Measurements from ENCODE around the gene ATG9B.
A peak's percentile ranks its signal among the peaks of the same experiment; 100 is the strongest.

ATG9B gene

GRCh38 chr7:151000897-151001495 lies 23.3 kb downstream of the ATG9B start:
- Histone ChIP-seq H4K91ac (ENCODE audit: low read depth, low read length) (no peak overlapping the region), H3K4ac (ENCODE audit: low read depth, low read length) (no peak overlapping the region), H3K27ac (ENCODE audit: low read depth, low read length) (no peak overlapping the region), H3K4me2 (ENCODE audit: low read length) (no peak overlapping the region), H3K27me3 (ENCODE audit: insufficient read depth, low read length) (no peaks in the 10 kb centered on the region), H3K4me1 (ENCODE audit: control insufficient read depth in 1 of 2, insufficient read depth in 2 of 2, low read length in 2 of 2) (peaks cover 0 to 2% of the 10 kb centered on the region in 2 experiments), H3K36me3 (ENCODE audit: control insufficient read depth in 1 of 2, insufficient read depth in 2 of 2, low read length in 2 of 2) (no peaks in the 10 kb centered on the region), H3K4me3 (ENCODE audit: low read depth, low read length) (peak overlapping the region; percentile 58), H2AFZ (ENCODE audit: insufficient read depth, low read length, poor library complexity) (no peak overlapping the region), H4K8ac (ENCODE audit: low read depth, low read length) (no peak overlapping the region), H3K14ac (ENCODE audit: low read length) (no peak overlapping the region), H3K9me3 (ENCODE audit: insufficient read depth, low read depth, low read length) (peaks cover 4% of the 10 kb centered on the region), H3K79me2 (ENCODE audit: control insufficient read depth, insufficient read depth, low read length, poor library complexity) (no peaks in the 10 kb centered on the region), H3K23ac (ENCODE audit: low read length) (no peak overlapping the region), H2BK12ac (ENCODE audit: low read length) (no peak overlapping the region), H3K79me1 (ENCODE audit: low read length) (no peaks in the 10 kb centered on the region), H3K9ac (ENCODE audit: low read length) (no peak overlapping the region), H2AK5ac (ENCODE audit: low read length) (no peak overlapping the region), H2BK5ac (ENCODE audit: low read depth, low read length, poor library complexity) (no peak overlapping the region), H4K12ac (ENCODE audit: low read depth, low read length) (no peak overlapping the region), H2BK120ac (ENCODE audit: insufficient read depth, low read length, poor library complexity) (no peak overlapping the region), H3K18ac (ENCODE audit: low read length) (no peak overlapping the region)
- DNase-seq, result no peak
- WGBS (ENCODE audit: extremely low coverage, insufficient coverage, insufficient read length), result no CpG with 5 or more reads among the region's 13 CpGs

DNA sequence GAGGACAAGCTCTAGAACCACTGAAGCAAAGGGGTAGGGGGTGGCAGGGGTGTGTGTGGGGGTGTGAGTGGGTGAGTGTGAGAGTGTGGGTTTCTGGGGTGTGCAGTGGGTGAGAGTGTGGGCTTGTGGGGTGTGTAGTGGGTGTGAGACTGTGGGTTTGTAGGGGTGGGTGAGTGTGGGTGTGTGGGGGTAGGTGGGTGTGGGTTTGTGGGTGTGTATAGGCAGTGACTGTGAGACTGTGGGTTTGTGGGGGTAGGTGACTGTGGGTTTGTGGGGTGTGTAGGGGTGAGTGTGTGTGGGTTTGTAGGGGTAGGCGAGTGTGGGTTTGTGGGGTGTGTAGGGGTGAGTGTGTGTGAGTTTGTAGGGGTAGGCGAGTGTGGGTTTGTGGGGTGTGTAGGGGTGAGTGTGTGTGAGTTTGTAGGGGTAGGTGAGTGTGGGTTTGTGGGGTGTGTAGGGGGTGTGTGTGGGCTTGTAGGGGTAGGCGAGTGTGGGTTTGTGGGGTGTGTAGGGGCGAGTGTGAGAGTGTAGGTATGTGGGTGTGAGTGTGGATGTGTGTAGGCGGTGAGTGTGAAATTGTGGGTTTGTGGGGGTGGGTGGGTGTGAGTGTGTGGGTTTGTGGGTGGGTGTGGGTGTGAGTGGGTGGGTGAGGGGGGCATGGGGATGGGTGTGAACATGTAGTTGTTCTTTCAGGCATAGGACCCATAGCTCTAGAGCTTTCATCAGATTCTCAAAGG lies 24.6 kb downstream of the ATG9B start:
- Histone ChIP-seq H3K4me1 (ENCODE audit: control insufficient read depth in 1 of 2, insufficient read depth in 2 of 2, low read length in 2 of 2) (peaks cover 0 to 2% of the 10 kb centered on the region in 2 experiments), H3K79me2 (ENCODE audit: control insufficient read depth, insufficient read depth, low read length, poor library complexity) (no peaks in the 10 kb centered on the region), H3K4me2 (ENCODE audit: low read length) (no peak overlapping the region), H3K27ac (ENCODE audit: low read depth, low read length) (no peak overlapping the region), H3K36me3 (ENCODE audit: control insufficient read depth in 1 of 2, insufficient read depth in 2 of 2, low read length in 2 of 2) (no peaks in the 10 kb centered on the region), H3K9ac (ENCODE audit: low read length) (no peak overlapping the region), H2AK5ac (ENCODE audit: low read length) (no peak overlapping the region), H2BK12ac (ENCODE audit: low read length) (no peak overlapping the region), H3K27me3 (ENCODE audit: insufficient read depth, low read length) (no peaks in the 10 kb centered on the region), H4K91ac (ENCODE audit: low read depth, low read length) (no peak overlapping the region), H3K4ac (ENCODE audit: low read depth, low read length) (no peak overlapping the region), H3K14ac (ENCODE audit: low read length) (no peak overlapping the region), H3K9me3 (ENCODE audit: insufficient read depth, low read depth, low read length) (peaks cover 4% of the 10 kb centered on the region), H4K12ac (ENCODE audit: low read depth, low read length) (no peak overlapping the region), H3K18ac (ENCODE audit: low read length) (no peak overlapping the region), H2BK5ac (ENCODE audit: low read depth, low read length, poor library complexity) (no peak overlapping the region), H3K79me1 (ENCODE audit: low read length) (no peaks in the 10 kb centered on the region), H3K23ac (ENCODE audit: low read length) (no peak overlapping the region), H2BK120ac (ENCODE audit: insufficient read depth, low read length, poor library complexity) (no peak overlapping the region), H2AFZ (ENCODE audit: insufficient read depth, low read length, poor library complexity) (no peak overlapping the region), H3K4me3 (ENCODE audit: low read depth, low read length) (no peak overlapping the region), H4K8ac (ENCODE audit: low read depth, low read length) (no peak overlapping the region)
- no peak for DNase-seq
- WGBS (ENCODE audit: extremely low coverage, insufficient coverage, insufficient read length), result 100% methylated on average over 4 of the region's 5 CpGs

- no peaks in the 10 kb centered on the region for H3K79me2 ChIP-seq (ENCODE audit: control insufficient read depth, insufficient read depth, low read length, poor library complexity)
- no peak overlapping the region for H3K27ac ChIP-seq (ENCODE audit: low read depth, low read length)
- no peak overlapping the region for H3K18ac ChIP-seq (ENCODE audit: low read length)
- H4K91ac ChIP-seq (ENCODE audit: low read depth, low read length), result no peak overlapping the region
- H2AFZ ChIP-seq (ENCODE audit: insufficient read depth, low read length, poor library complexity), result no peak overlapping the region
- H4K8ac ChIP-seq (ENCODE audit: low read depth, low read length), result no peak overlapping the region
- H3K9ac ChIP-seq (ENCODE audit: low read length), result no peak overlapping the region
- H2BK120ac ChIP-seq (ENCODE audit: insufficient read depth, low read length, poor library complexity), result no peak overlapping the region
- no peak overlapping the region for H2BK5ac ChIP-seq (ENCODE audit: low read depth, low read length, poor library complexity)
- H3K4me3 ChIP-seq (ENCODE audit: low read depth, low read length), result no peak overlapping the region
- DNase-seq, result no peak
- no peaks in the 10 kb centered on the region for H3K79me1 ChIP-seq (ENCODE audit: low read length)
- no peak overlapping the region for H2BK12ac ChIP-seq (ENCODE audit: low read length)
- H4K12ac ChIP-seq (ENCODE audit: low read depth, low read length), result no peak overlapping the region
- no peaks in the 10 kb centered on the region for H3K27me3 ChIP-seq (ENCODE audit: insufficient read depth, low read length)
- H3K23ac ChIP-seq (ENCODE audit: low read length), result no peak overlapping the region
- H2AK5ac ChIP-seq (ENCODE audit: low read length), result no peak overlapping the region
- H3K4me2 ChIP-seq (ENCODE audit: low read length), result no peak overlapping the region
- H3K4ac ChIP-seq (ENCODE audit: low read depth, low read length), result no peak overlapping the region
- no CpG with 5 or more reads among the region's 12 CpGs for WGBS (ENCODE audit: extremely low coverage, insufficient coverage, insufficient read length)
- H3K36me3 ChIP-seq (ENCODE audit: control insufficient read depth in 1 of 2, insufficient read depth in 2 of 2, low read length in 2 of 2), result no peaks in the 10 kb centered on the region
- H3K9me3 ChIP-seq (ENCODE audit: insufficient read depth, low read depth, low read length), result peaks cover 4% of the 10 kb centered on the region
- no peak overlapping the region for H3K14ac ChIP-seq (ENCODE audit: low read length)
- peaks cover 0 to 2% of the 10 kb centered on the region in 2 experiments for H3K4me1 ChIP-seq (ENCODE audit: control insufficient read depth in 1 of 2, insufficient read depth in 2 of 2, low read length in 2 of 2)
Observed at GRCh38 chr7:150999001-150999400, 25.3 kb downstream of the ATG9B start.

DNA sequence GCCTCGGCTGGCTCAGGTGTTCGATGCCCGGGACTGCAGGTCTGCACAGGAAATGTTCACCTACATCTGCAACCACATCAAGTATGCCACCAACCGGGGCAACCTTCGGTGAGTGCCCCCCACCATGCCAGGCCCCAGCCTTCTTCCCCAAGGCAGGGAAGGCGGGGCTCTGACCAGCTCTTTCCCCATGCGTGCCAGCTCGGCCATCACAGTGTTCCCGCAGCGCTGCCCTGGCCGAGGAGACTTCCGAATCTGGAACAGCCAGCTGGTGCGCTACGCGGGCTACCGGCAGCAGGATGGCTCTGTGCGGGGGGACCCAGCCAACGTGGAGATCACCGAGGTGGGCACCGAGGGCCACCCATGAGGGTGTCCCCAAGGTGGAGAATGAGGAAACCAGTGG lies 26.0 kb downstream of the ATG9B start:
- Histone ChIP-seq H3K4me2 (ENCODE audit: low read length) (no peak overlapping the region), H3K79me2 (ENCODE audit: control insufficient read depth, insufficient read depth, low read length, poor library complexity) (no peaks in the 10 kb centered on the region), H3K27me3 (ENCODE audit: insufficient read depth, low read length) (no peaks in the 10 kb centered on the region), H2AK5ac (ENCODE audit: low read length) (no peak overlapping the region), H4K12ac (ENCODE audit: low read depth, low read length) (no peak overlapping the region), H2BK12ac (ENCODE audit: low read length) (no peak overlapping the region), H3K4me1 (ENCODE audit: control insufficient read depth in 1 of 2, insufficient read depth in 2 of 2, low read length in 2 of 2) (peaks cover 0 to 2% of the 10 kb centered on the region in 2 experiments), H3K4me3 (ENCODE audit: low read depth, low read length) (no peak overlapping the region), H3K27ac (ENCODE audit: low read depth, low read length) (no peak overlapping the region), H2AFZ (ENCODE audit: insufficient read depth, low read length, poor library complexity) (no peak overlapping the region), H4K91ac (ENCODE audit: low read depth, low read length) (no peak overlapping the region), H3K4ac (ENCODE audit: low read depth, low read length) (no peak overlapping the region), H2BK5ac (ENCODE audit: low read depth, low read length, poor library complexity) (no peak overlapping the region), H3K36me3 (ENCODE audit: control insufficient read depth in 1 of 2, insufficient read depth in 2 of 2, low read length in 2 of 2) (no peaks in the 10 kb centered on the region), H2BK120ac (ENCODE audit: insufficient read depth, low read length, poor library complexity) (no peak overlapping the region), H3K14ac (ENCODE audit: low read length) (no peak overlapping the region), H3K9me3 (ENCODE audit: insufficient read depth, low read depth, low read length) (peaks cover 4% of the 10 kb centered on the region), H3K79me1 (ENCODE audit: low read length) (no peaks in the 10 kb centered on the region), H3K9ac (ENCODE audit: low read length) (no peak overlapping the region), H3K18ac (ENCODE audit: low read length) (no peak overlapping the region), H3K23ac (ENCODE audit: low read length) (no peak overlapping the region), H4K8ac (ENCODE audit: low read depth, low read length) (no peak overlapping the region)
- no peak for DNase-seq
- WGBS (ENCODE audit: extremely low coverage, insufficient coverage, insufficient read length), result no CpG with 5 or more reads among the region's 20 CpGs
